ENCODE data around the gene AP3S2. TPM values are rescaled to one million over a fixed set of nuclear protein-coding genes. Genes with fewer than 3 reads are reported as not detected.
A peak's percentile ranks its signal among the peaks of the same experiment; 100 is the strongest.
"Not testable (repeated sequence)": the region's sequence is repeated elsewhere in the genome, so short reads cannot be mapped to it uniquely, and the experiment has no call there.

AP3S2 gene
- total RNA-seq, 2 donors from 2014 or later, result 32.3 to 57.6 TPM

GRCh38 chr15:89898146-89898545 is 4.4 kb upstream of the AP3S2 start:
- TF ChIP-seq POLR2A (IDR thresholded peaks at IDR 0.05), result no peak
- no peak for TF ChIP-seq CTCF (IDR thresholded peaks at IDR 0.05)
- intact Hi-C loops (cut with DNase I), result no loop called here

GRCh38 chr15:89893027-89893426 is 767 bp downstream of the AP3S2 start:
- WGBS, 2 donors, result 9 to 10% methylated on average over 6 of the region's 6 CpGs
- Histone ChIP-seq H3K9me3 (no peaks in the 10 kb centered on the region), H3K27ac (peak overlapping the region in 3 of 4 donors; percentile 89 to 94 (median 93)), H3K4me3 (peak overlapping the region in 1 of 2 donors; percentile 79), H3K27me3 (no peaks in the 10 kb centered on the region), H3K4me1 (peaks cover 12% of the 10 kb centered on the region), H3K36me3 (replicated peaks in 1 of 2; ENCODE audit: insufficient read depth in 1 of 2, low read depth in 2 of 2) (no peaks in the 10 kb centered on the region)
- ATAC-seq, result no peak
- no peak for DNase-seq
- TF ChIP-seq POLR2A (IDR thresholded peaks at IDR 0.05) (no peak), CTCF (IDR thresholded peaks at IDR 0.05) (no peak)
- intact Hi-C loops (cut with DNase I), result no loop called here

More at GRCh38 chr15:89898146-89898545, 4.4 kb upstream of the AP3S2 start:
- H3K9me3 ChIP-seq, result no peaks in the 10 kb centered on the region
- H3K27me3 ChIP-seq, result no peaks in the 10 kb centered on the region
- DNase-seq (no peak), ATAC-seq (no peak)
- peaks cover 0 to 4% of the 10 kb centered on the region in 2 donors for H3K36me3 ChIP-seq (replicated peaks in 1 of 2; ENCODE audit: insufficient read depth in 1 of 2, low read depth in 2 of 2)
- H3K4me3 ChIP-seq, result no peak overlapping the region
- 60 to 75% methylated on average over 2 of the region's 2 CpGs for WGBS, 2 donors
- no peak overlapping the region for H3K27ac ChIP-seq
- peaks cover under 1% of the 10 kb centered on the region for H3K4me1 ChIP-seq

DNA sequence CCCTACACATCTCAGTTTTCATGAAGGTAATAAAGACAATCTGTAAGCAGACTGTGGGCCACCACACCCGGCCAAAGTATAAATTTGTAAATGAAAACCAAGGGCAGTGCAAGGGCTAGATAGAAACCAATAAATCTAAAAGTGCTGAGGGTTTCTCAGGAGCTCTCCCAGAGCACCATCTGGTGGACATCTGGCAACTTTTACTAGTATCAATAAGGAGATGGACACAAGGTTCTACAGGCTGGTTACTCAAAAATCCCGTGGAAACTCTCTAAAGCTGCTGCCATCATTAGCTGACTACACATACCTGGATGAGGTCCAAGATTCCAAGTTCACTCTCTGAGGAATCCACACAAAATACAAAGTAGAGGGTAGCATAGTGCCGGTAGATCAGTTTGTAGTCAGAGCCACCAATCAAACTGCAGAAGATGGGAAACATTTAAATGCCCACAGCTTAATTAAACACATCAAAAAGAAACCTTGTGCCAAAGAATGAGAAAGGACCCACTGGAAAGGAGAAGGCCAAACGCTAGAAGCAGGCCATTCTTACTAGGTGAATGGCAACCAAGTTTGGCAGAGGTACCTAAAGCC is 5.5 kb downstream of the AP3S2 start:
- H3K27me3 ChIP-seq, result no peaks in the 10 kb centered on the region
- H3K4me1 ChIP-seq, result peaks cover 23% of the 10 kb centered on the region
- H3K9me3 ChIP-seq, result no peaks in the 10 kb centered on the region
- peak; percentile 60 for ATAC-seq
- intact Hi-C loops (cut with DNase I), result loop anchor here (5.0 kb wide), 1 partner anchor 141 kb away; no protein-coding TSS in a partner anchor
- no peak overlapping the region for H3K4me3 ChIP-seq
- H3K27ac ChIP-seq, result no peak overlapping the region
- peak; percentile 53 to 68 (median 59) for DNase-seq
- TF ChIP-seq CTCF (IDR thresholded peaks at IDR 0.05) (peak in 6 of 7 experiments; percentile 32 to 65 (median 51)), POLR2A (IDR thresholded peaks at IDR 0.05) (no peak)
- H3K36me3 ChIP-seq (replicated peaks in 1 of 2; ENCODE audit: insufficient read depth in 1 of 2, low read depth in 2 of 2), result peaks cover 0 to 3% of the 10 kb centered on the region in 2 donors
- WGBS, 2 donors, result 18 to 24% methylated on average over 4 of the region's 4 CpGs

GRCh38 chr15:89885611-89886010 is 8.2 kb downstream of the AP3S2 start:
- no peak for TF ChIP-seq CTCF (IDR thresholded peaks at IDR 0.05)
- no peak for TF ChIP-seq POLR2A (IDR thresholded peaks at IDR 0.05)
- DNase-seq (no peak), ATAC-seq (no peak)
- 90 to 95% methylated on average over 2 of the region's 2 CpGs for WGBS, 2 donors
- H3K27me3 ChIP-seq, result no peaks in the 10 kb centered on the region
- H3K9me3 ChIP-seq, result no peaks in the 10 kb centered on the region
- H3K4me1 ChIP-seq, result peaks cover 12% of the 10 kb centered on the region
- no peak overlapping the region for H3K27ac ChIP-seq
- peaks cover 0 to 5% of the 10 kb centered on the region in 2 donors for H3K36me3 ChIP-seq (replicated peaks in 1 of 2; ENCODE audit: insufficient read depth in 1 of 2, low read depth in 2 of 2)
- intact Hi-C loops (cut with DNase I), result loop anchor here (5.0 kb wide), 1 partner anchor 138 kb away; no protein-coding TSS in a partner anchor
- H3K4me3 ChIP-seq, result no peak overlapping the region

GRCh38 chr15:89885179-89885578 is 8.6 kb downstream of the AP3S2 start:
- H3K4me1 ChIP-seq, result peaks cover 12% of the 10 kb centered on the region
- not testable (repeated sequence) for H3K9me3 ChIP-seq; H3K27me3 ChIP-seq; H3K27ac ChIP-seq; H3K36me3 ChIP-seq (replicated peaks in 1 of 2; ENCODE audit: insufficient read depth in 1 of 2, low read depth in 2 of 2); ATAC-seq; DNase-seq; H3K4me3 ChIP-seq
- intact Hi-C loops (cut with DNase I), result loop anchor here (5.0 kb wide), 1 partner anchor 138 kb away; no protein-coding TSS in a partner anchor
- 53 to 62% methylated on average over 3 of the region's 3 CpGs for WGBS, 2 donors
